ENCODE measurements around the gene CPXM2. TPM values are rescaled to one million over a fixed set of nuclear protein-coding genes. Genes with fewer than 3 reads are reported as not detected.

The CPXM2 gene
- total RNA-seq, 1 experiment from 2014 or later, result 0.12 TPM

GRCh38 chr10:123848564-123849457 is 42.8 kb downstream of the CPXM2 start:
- Histone ChIP-seq H3K9me3 (ENCODE audit: control insufficient read depth in 1 of 2, insufficient read depth in 1 of 2, low read depth in 1 of 2, low read length in 2 of 2) (no peaks in the 10 kb centered on the region), H3K9me2 (ENCODE audit: insufficient read depth) (no peaks in the 10 kb centered on the region), H3K36me3 (ENCODE audit: control insufficient read depth in 1 of 2, insufficient read depth in 2 of 2, low read length in 2 of 2) (no peaks in the 10 kb centered on the region), H3K79me2 (ENCODE audit: insufficient read depth, low read length) (no peaks in the 10 kb centered on the region), H3K27ac (ENCODE audit: low read depth, low read length) (no peak overlapping the region), H3K4me3 (replicated peaks in 1 of 2; ENCODE audit: low read depth in 1 of 2, low read length in 2 of 2) (no peak overlapping the region), H3K27me3 (ENCODE audit: insufficient read depth, low read length) (peaks cover 77% of the 10 kb centered on the region), H2AFZ (ENCODE audit: low read depth, low read length, poor library complexity, severe bottlenecking) (no peak overlapping the region), H3K4me1 (ENCODE audit: control insufficient read depth in 1 of 2, insufficient read depth in 2 of 2, low read length in 2 of 2) (0 out of 4 replicates have a peak, but pooled peaks cover 0 to 3% of the 10 kb centered on the region in 2 experiments), H3K4me2 (ENCODE audit: low read length) (no peak overlapping the region), H3K9ac (ENCODE audit: low read length) (no peak overlapping the region), H4K20me1 (ENCODE audit: insufficient read depth) (no peaks in the 10 kb centered on the region)
- intact Hi-C loops (cut with micrococcal nuclease), result loop anchor here (2.0 kb wide), 1 partner anchor 40 kb away; no protein-coding TSS in a partner anchor
- no peak for ATAC-seq
- ChIA-PET RAD21 (ENCODE audit: low non-redundant PET in 1 of 2, low total read pairs in 2 of 2, uncharacterized antibody in 2 of 2, unreplicated experiment in 2 of 2) (no interaction called here), CTCF (interaction anchor here (1.6 kb wide), 1 partner anchor 17 kb away, joined by 3 read pairs; no protein-coding TSS in a partner anchor), POLR2A (interaction anchor here (0.7 kb wide), 1 partner anchor 1089 kb away, joined by 3 read pairs; no protein-coding TSS in a partner anchor)
- DNase-seq (ENCODE audit: low read depth, low spot score), result no peak
- BruUV-seq (replicated peaks), result no TSS peak
- no peak for TF ChIP-seq POLR2AphosphoS5 (IDR thresholded peaks at IDR 0.05; ENCODE audit: low read depth, low read length)
- TF ChIP-seq ZBTB33 (IDR thresholded peaks at IDR 0.05; ENCODE audit: extremely low read depth, insufficient replicate concordance, low read length), result no peak
- no peak for TF ChIP-seq ZNF274 (IDR thresholded peaks at IDR 0.05; ENCODE audit: low read depth, low read length)
- no peak for TF ChIP-seq FOSL1 (IDR thresholded peaks at IDR 0.05; ENCODE audit: low read depth)
- TF ChIP-seq CEBPB (IDR thresholded peaks at IDR 0.05; ENCODE audit: low read depth), result no peak
- no peak for TF ChIP-seq EGR1 (IDR thresholded peaks at IDR 0.05; ENCODE audit: low read depth)
- TF ChIP-seq JUND (IDR thresholded peaks at IDR 0.05), result no peak
- no peak for TF ChIP-seq RAD21 (IDR thresholded peaks at IDR 0.05; ENCODE audit: low read depth)
- no peak for TF ChIP-seq ATF3 (IDR thresholded peaks at IDR 0.05)
- TF ChIP-seq SRF (IDR thresholded peaks at IDR 0.05; ENCODE audit: low read depth), result no peak
- TF ChIP-seq ZFX (IDR thresholded peaks at IDR 0.05), result no peak
- no peak for TF ChIP-seq CBX3 (IDR thresholded peaks at IDR 0.05; ENCODE audit: low read depth)
- no peak for TF ChIP-seq TCF7L2 (IDR thresholded peaks at IDR 0.05; ENCODE audit: borderline replicate concordance, extremely low read depth, insufficient read depth, insufficient read length)
- TF ChIP-seq EZH2phosphoT487 (IDR thresholded peaks at IDR 0.05; ENCODE audit: borderline replicate concordance), result no peak
- no peak for TF ChIP-seq YY1 (IDR thresholded peaks at IDR 0.05; ENCODE audit: extremely low read depth, insufficient replicate concordance, low read depth, low read length)
- no peak for TF ChIP-seq SIN3A (IDR thresholded peaks at IDR 0.05; ENCODE audit: low read depth)
- no peak for TF ChIP-seq SP1 (IDR thresholded peaks at IDR 0.05; ENCODE audit: low read depth)
- TF ChIP-seq CTCF (IDR thresholded peaks at IDR 0.05 in 2 of 3, conservative IDR thresholded peaks at IDR 0.05 in 1 of 3; ENCODE audit: borderline replicate concordance in 1 of 3, insufficient read depth in 1 of 3, low read depth in 2 of 3, low read length in 2 of 3), result no peak
- no peak for TF ChIP-seq ELF1 (IDR thresholded peaks at IDR 0.05; ENCODE audit: borderline replicate concordance, low read depth)

Data from HCT116 (cell line).